Stimulated activated CD4-positive, alpha-beta T cell treated with anti-CD3 and anti-CD28 coated beads, TNF-alpha, amount 100 ng/mL, for 48 hours (primary cell): ENCODE results near the gene PCGF3.
A peak's percentile ranks its signal among the peaks of the same experiment; 100 is the strongest.

Source experiments
- DNase-seq, 3 donors: peaks; one replicate each; pipeline ENCODE4 v3.0.0-alpha.2; 2020; ENCODE audit warnings: low read depth in 3 of 3

PCGF3 gene

GRCh38 chr4:705278-706082 lies at the start of gene PCGF3:
TSS of gene PCGF3 (plus strand) at chr4:705832. CDS start at chr4:733681, 27,849 bp downstream.
- peak; percentile 95 to 99 (median 96) for DNase-seq

GRCh38 chr4:656436-657337 lies 48.9 kb upstream of the PCGF3 start:
- DNase-seq, result no peak

GRCh38 chr4:657338-657833 lies 48.2 kb upstream of the PCGF3 start:
- no peak for DNase-seq

DNA sequence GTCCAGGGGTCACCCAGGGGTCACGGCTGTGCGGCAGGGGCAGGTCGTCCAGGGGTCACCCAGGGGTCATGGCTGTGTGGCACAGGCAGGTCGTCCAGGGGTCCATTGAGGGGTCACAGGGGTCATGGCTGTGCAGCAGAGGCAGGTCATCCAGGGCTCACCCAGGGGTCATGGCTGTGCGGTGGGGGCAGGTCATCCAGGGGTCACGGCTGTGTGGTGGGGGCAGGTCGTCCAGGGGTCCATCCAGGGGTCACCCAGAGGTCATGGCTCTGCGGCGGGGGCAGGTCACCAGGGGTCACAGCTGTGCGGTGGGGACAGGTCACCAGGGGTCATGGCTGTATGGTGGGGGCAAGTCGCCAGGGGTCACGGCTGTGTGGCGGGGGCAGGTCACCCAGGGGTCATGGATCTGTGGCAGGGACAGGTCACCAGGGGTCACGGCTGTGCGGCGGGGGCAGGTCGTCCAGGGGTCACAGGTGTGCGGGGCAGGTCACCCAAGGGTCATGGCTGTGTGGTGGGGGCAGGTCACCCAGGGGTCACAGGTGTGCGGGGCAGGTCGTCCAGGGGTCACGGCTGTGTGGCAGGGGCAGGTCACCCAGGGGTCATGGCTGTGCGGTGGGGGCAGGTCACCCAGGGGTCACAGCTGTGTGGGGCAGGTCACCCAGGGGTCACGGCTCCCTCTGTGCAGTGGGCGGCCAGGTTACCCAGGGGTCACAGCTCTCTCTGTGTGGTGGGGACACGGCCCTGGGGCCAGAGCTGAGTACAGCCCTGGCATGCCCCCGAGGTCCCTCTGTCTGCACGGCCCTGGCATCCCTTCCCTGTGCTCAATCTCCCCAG lies 47.6 kb upstream of the PCGF3 start:
- no peak for DNase-seq

- no peak for DNase-seq
These were observed 46.7 kb upstream of the PCGF3 start for GRCh38 chr4:658681-659667.

DNA sequence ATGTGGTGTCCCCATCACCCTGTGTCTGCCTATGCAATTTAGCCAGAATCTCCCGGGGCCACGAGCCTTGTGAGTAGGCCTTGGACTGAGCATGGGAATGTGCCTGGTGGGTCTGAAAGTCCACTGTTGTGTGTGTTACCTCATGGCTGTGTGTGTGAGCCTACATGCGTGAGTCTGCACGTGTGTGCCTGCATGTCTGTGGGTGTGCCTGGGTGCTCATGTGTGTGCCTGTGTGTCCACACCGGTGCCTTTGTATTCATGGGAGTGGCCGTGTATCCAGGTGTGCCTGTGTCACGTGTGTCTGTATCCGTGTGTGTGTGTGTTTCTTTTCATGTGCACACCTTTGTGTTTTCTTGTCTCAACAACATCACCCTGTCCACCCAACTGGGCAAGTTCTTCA lies 45.8 kb upstream of the PCGF3 start:
- DNase-seq, result no peak

DNA sequence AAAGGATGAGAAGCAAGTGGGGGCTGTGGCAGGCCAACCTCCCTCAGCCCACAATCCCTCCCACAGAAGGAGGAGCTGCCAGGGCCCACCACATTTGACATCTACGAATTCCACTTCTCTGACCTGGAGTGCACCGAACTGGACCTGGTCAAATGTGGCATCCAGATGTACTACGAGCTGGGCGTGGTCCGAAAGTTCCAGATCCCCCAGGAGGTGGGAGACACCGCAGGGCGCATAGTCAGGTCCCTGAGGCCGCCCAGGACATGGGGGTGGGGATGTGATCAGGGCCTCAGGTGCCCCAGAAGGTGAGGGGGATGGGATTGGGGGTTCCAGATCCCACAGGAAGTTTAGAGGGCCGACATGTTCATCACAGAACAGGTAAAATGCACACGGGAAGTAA lies 45.2 kb upstream of the PCGF3 start:
- DNase-seq, result no peak

DNA sequence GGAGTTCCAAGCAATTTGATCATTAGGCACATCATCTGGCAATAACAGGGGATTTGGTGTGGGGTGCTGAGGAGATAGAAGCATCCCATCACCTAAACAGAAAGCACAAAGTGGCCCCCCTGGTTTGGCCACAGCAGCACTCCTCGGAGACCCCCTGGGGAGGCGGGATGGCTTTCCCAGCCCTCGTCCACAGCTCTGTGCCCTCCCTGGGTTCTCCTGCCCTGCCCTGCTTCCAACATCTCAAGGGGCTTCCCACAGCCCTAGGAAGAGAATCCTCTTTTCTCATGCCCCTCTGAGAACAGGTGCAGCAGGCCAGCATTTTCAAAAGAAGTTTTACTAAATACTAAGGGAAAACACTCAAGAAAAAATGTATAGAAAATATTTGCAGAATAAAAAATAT lies 44.4 kb upstream of the PCGF3 start:
- DNase-seq, result no peak

- DNase-seq, result no peak
These were observed 43.5 kb upstream of the PCGF3 start for GRCh38 chr4:661881-662761.

GRCh38 chr4:663046-663437 lies 42.6 kb upstream of the PCGF3 start:
- no peak for DNase-seq

DNA sequence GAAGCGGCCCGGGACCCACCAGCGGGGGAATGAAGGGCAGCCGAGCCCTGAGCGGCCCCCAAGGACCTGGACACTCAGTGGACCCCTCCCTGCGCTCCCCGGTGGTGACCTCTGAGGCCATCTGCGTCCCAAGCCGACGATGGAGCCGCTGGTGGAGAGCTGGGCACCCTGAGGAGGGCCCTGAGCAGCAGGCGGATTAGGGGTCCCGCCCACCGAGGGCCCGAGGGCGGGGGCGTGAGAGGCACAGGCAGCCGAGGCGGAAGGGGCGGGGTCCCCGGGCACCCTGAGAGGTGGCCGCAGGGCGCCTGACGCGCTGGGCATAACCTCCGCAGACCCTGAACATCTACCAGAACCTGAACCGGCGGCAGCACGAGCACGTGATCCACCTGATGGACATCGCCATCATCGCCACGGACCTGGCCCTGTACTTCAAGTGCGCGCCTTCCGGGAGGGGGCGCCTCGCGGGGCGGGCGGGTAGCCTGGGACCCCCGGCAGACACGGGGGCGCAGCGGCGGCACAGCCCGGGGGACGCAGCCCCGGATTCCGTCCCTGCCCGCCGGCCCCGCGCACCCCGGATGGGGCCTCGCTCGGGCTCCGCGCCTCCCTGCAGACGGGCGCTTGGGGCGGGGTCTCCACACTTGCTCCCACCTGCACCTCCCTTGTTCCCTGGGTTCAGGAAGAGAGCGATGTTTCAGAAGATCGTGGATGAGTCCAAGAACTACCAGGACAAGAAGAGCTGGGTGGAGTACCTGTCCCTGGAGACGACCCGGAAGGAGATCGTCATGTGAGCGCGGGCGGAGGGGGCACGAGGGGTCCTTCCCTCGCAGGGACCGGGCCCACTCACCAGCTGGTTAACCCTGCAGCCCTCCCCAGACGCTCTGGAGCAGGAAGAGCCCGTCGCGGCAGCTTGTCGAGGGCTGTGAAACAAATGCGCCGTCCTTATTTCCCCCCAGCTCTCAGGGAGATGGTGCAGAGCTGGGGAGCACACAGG lies 41.9 kb upstream of the PCGF3 start:
- DNase-seq, result peak in 2 of 3 donors; percentile 55 to 75

DNA sequence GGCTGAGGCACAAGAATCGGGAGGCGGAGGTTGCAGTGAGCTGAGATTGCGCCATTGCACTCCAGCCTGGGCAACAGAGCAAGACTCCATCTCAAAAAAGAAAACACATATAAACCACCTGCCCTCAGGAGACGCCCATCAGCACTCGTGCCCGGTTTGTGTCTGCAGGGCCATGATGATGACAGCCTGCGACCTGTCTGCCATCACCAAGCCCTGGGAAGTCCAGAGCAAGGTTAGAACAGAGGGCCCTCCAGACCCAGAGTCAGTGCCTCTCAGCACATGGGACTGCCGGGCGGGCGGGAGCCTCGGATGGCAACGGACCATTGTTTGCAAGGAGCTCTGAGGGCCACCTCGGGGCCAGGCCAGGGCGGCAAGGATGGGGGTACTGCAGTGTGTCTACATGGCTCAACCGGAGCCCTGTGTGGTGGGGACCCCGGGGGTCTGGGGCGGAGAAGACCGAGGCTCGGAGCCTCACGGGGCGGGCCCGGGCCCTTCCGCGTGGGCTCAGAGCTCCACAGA lies 40.9 kb upstream of the PCGF3 start:
- DNase-seq, result no peak

DNA sequence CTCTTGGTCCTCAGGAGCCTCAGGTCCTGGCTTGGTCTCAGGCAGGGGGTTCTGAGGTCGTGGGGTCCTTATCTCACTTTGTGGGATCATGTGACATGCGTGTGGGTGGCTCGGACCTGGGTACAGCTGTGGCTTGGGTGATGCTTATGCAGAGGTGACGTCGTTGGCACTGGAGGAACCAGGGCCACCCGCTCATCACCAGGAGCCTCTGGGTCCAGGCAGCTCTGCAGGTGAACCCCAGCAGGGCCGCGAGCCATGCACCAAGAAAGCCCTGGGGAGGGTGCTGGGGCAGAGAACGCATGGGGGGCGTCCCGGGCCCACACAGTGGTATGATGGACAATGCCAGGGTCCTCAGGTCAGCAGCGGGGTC lies 40.3 kb upstream of the PCGF3 start:
- no peak for DNase-seq

GRCh38 chr4:665751-666435 lies 39.7 kb upstream of the PCGF3 start:
- DNase-seq, result no peak

- no peak for DNase-seq
These were observed 39.2 kb upstream of the PCGF3 start for GRCh38 chr4:666436-666810.

DNA sequence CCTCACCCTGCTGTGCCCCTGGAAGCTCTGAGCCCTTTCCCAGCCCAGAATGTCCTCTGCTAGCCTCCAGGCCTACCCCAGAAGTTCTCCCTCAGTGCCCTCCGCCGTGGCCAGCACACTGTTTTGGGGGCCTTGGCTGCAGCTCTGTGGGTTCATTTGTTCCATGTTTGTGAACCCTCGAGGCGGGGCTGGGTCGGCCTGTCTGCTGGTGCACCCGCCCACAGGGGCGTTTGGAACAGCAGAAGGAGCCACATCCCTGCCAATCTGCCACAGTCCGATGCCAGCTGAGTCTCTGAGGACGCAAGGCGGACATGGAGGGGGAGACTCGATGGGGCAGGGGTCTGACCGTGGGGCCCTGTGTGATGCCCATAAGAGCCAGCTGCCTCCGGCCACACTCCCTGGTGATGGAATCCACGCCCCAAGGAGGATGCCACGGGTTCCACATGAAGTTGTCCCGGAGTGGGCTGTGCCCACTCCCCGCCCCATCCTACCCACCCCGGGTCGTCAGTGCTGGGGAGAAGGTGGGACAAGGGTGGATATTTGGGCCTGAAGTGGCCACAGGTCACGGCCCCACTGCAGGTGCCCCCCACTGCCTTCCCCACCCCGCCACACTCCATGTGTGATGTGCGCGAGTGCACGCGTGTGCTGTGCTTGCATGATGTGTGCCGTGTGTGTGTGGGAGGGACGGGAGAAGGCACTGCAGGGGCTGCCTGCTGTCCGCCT lies 38.6 kb upstream of the PCGF3 start:
- DNase-seq, result no peak

GRCh38 chr4:667545-667925 lies 38.1 kb upstream of the PCGF3 start:
- no peak for DNase-seq
